ENCODE data around the gene GIPC1.
"Not testable (repeated sequence)": the region's sequence is repeated elsewhere in the genome, so short reads cannot be mapped to it uniquely, and the experiment has no call there.

The GIPC1 gene

GRCh38 chr19:14519245-14519859, 23.4 kb upstream of the GIPC1 start:
- DNase-seq (ENCODE audit: extremely low spot score, insufficient read length, low read depth) (no peak), FAIRE-seq (no peak)

DNA sequence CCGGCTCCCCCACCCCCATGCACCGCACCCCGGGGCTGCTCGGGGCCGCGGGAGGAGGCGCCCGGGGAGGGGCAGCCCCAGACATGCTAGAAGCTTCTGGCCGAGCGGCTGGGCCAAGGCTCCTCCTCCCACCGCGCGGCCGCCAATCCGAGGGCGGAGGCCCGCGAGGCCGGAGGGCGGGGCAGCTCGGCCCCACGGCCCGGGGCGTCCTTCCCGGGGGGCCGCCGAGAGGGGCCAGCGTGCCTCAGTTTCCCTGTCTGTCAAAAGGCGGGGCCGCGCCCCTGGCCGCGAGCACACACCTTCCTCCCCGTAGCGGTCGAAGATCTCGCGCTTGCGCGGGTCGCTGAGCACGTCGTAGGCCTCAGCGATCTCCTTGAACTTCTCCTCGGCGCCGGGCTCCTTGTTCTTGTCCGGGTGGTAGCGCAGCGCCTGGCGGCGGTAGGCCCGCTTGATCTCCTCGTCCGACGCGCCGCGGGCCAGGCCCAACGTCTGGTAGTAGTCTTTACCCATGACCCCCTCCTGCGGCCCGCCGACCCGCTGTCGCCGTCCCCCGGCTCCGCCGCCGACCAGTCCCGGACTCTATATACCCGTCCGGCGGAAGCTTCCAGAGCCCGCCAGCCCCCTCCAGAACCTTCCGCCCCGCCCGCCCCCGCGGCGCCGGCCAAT, 22.0 kb upstream of the GIPC1 start, which contains the start of gene DNAJB1:
Gene DNAJB1, minus strand, starts transcription at position 558 of the 666 bp plus-strand sequence. Its CDS starts 48 bp downstream, at position 510.
- FAIRE-seq = peak; percentile 29
- DNase-seq (ENCODE audit: extremely low spot score, insufficient read length, low read depth) = peak; percentile 76

GRCh38 chr19:14517446-14517839, 21.5 kb upstream of the GIPC1 start:
- DNase-seq (ENCODE audit: extremely low spot score, insufficient read length, low read depth) (no peak), FAIRE-seq (no peak)

DNA sequence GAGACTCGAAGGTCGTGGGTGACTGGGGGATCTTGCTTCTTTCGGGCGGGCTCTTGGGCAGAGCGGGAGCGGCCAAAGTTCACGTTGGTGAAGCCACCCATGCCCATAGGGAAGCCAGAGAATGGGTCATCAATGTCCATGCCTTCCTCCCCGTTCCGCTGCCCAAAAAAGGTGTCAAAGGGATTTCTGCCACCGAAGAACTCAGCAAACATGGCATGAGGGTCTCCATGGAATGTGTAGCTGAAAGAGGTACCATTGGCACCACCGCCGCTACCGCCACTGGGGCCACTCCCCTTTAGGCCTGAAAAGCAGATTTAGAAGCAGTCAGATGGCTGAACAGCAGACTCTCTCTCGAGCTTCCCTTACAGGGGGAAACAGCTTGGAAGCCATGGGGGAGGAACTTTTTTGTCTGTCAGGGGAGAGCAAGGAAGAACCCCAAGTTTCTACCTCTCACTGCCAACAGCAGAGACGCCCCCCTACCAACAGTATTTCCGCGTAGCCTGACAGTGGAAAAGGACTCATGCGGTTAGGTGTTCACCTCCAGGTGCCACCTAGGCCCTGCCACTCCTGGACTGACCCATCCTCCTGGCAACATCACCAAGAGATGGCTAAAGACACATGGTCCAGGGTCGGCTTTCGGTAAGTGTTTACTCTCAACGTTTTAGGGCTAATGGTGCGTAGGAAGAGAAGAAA, 21.0 kb upstream of the GIPC1 start:
- no peak for FAIRE-seq

GRCh38 chr19:14516048-14516534, 20.2 kb upstream of the GIPC1 start:
- DNase-seq (ENCODE audit: extremely low spot score, insufficient read length, low read depth) = no peak

More for the DNA sequence above, 21.0 kb upstream of the GIPC1 start:
- DNase-seq (ENCODE audit: extremely low spot score, insufficient read length, low read depth) = no peak

GRCh38 chr19:14515501-14516047, 19.6 kb upstream of the GIPC1 start:
- DNase-seq (ENCODE audit: extremely low spot score, insufficient read length, low read depth) (no peak), FAIRE-seq (no peak)

More at GRCh38 chr19:14516048-14516534, 20.2 kb upstream of the GIPC1 start:
- no peak for FAIRE-seq

- FAIRE-seq = no peak
Measured at GRCh38 chr19:14514215-14514863, 18.4 kb upstream of the GIPC1 start.

DNA sequence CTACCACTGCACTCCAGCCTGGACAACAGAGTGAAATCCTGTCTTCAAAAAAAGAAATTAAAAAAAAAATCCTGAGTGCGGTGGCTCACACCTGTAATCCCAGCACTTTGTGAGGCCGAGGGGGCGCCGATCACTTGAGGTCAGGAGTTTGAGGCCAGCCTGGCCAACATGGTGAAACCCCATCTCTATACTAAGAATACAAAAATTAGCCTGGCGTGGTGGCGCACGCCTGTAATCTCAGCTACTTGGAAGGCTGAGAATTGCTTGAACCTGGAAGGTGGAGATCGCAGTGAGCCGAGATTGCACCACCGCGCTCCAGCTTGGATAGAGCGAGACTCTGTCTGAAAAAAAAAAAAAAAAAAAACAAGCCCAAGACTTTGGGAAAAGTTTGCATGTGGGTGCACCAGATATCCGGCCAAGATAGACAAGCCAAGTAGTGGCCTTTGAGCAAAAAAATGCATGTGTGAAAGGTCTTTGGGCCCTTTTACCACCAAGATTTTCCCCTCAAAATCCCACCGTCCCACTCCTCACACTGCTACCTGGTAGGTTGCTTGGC, 16.6 kb upstream of the GIPC1 start:
- DNase-seq (ENCODE audit: extremely low spot score, insufficient read length, low read depth) (no peak), FAIRE-seq (no peak)

More at GRCh38 chr19:14514215-14514863, 18.4 kb upstream of the GIPC1 start:
- no peak for DNase-seq (ENCODE audit: extremely low spot score, insufficient read length, low read depth)

- DNase-seq (ENCODE audit: extremely low spot score, insufficient read length, low read depth) (no peak), FAIRE-seq (no peak)
Measured at GRCh38 chr19:14511229-14511593, 15.3 kb upstream of the GIPC1 start.

GRCh38 chr19:14510311-14511228, 14.6 kb upstream of the GIPC1 start:
- FAIRE-seq (no peak), DNase-seq (ENCODE audit: extremely low spot score, insufficient read length, low read depth) (no peak)

- no peak for FAIRE-seq
Measured at GRCh38 chr19:14507704-14508542, 12.0 kb upstream of the GIPC1 start.

GRCh38 chr19:14505488-14506239, 9.7 kb upstream of the GIPC1 start:
- FAIRE-seq (peak; percentile 26), DNase-seq (ENCODE audit: extremely low spot score, insufficient read length, low read depth) (peak; percentile 71)

More at GRCh38 chr19:14507704-14508542, 12.0 kb upstream of the GIPC1 start:
- DNase-seq (ENCODE audit: extremely low spot score, insufficient read length, low read depth) = no peak

DNA sequence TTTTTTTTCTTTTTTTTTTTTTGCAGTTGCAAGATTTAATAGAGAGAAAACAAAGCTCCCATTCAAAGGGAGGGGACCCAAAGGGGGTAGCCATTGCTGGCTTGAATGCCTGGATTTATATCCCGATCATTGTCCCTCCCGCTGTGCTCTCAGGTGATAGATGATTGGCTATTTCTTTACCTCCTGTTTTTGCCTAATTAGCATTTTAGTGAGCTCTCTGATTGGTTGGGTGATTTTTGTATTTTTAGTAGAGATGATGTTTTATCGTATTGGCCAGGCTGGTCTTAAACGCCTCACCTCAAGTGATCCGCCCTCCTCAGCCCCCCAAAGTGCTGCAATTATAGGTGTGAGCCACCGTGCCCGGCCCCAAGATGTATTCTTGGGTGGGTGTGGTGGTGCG, 8.6 kb upstream of the GIPC1 start:
- not testable (repeated sequence) for DNase-seq (ENCODE audit: extremely low spot score, insufficient read length, low read depth); FAIRE-seq

DNA sequence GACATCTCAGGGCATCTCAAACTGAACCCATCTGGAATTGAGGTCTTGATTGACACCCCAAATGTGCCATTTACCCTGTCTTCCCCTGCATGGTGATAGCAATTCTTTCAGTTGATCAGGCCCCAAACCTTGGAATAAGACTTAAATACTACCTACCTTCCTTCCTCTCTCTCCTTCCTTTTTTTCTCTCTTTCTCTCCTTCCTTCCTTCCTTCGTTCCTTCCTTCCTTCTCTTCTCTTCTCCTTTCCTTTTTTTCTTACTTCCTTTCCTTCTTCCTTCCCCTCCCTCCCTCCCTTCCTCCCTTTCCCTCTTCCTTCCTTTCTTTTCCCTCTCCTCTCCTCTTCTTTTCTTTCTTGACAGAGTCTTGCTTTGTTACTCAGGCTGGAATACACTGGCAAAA, 7.4 kb upstream of the GIPC1 start:
- FAIRE-seq = no peak

GRCh38 chr19:14502334-14503092, 6.6 kb upstream of the GIPC1 start:
- FAIRE-seq (no peak), DNase-seq (ENCODE audit: extremely low spot score, insufficient read length, low read depth) (no peak)

More for the DNA sequence above, 7.4 kb upstream of the GIPC1 start:
- DNase-seq (ENCODE audit: extremely low spot score, insufficient read length, low read depth) = no peak

DNA sequence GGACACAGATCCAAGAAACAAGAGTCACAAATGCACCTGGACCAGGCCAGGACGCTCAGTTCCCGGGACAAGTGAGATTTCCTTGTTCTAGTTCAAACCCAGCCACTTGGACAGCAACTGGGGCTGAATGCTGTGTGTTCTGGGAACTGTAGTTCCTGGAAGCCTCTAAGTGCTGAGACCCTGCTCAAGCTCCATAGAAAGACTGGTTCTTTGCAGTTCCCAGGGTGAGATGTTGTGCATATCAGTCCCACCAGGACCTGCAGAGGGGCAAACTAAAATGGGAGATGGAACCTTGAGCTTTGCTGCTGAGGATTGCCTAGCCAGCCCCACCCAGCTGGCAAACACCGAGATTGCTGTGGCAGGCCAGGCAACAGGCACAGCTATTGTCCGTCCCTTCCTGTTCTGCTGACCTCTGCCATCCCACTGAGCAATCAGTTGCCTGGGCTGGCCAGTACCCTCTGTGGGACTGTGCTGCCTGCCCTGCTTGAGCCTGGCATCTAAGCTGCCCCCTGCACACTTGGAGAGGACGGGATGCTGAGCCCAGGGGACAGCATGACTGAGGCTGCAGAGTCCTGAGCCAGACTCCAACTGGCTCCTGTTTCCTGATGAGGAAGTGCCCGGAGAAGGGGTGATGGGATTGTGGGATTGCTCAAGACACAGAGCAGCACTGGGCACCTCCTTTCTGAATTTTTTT, 1.4 kb upstream of the GIPC1 start:
- DNase-seq (ENCODE audit: extremely low spot score, insufficient read length, low read depth) (no peak), FAIRE-seq (no peak)

Data from GM18507 (cell line).